Measurements from ENCODE around the gene TIMP2. TPM values are rescaled to one million over a fixed set of nuclear protein-coding genes. Genes with fewer than 3 reads are reported as not detected.
A peak's percentile ranks its signal among the peaks of the same experiment; 100 is the strongest.

TIMP2 gene
- polyA plus RNA-seq, 1 donor from 2014 or later, result 25.6 TPM

GRCh38 chr17:78840530-78840779 lies 84.7 kb downstream of the TIMP2 start:
- Histone ChIP-seq H3K9ac (ENCODE audit: low read length) (peak overlapping the region; percentile 85), H4K20me1 (ENCODE audit: insufficient read depth) (no peaks in the 10 kb centered on the region), H3K4me3 (ENCODE audit: low read length) (peak overlapping the region; percentile 89), H2AFZ (ENCODE audit: low read depth, low read length) (no peak overlapping the region), H3K4me2 (ENCODE audit: low read length) (no peak overlapping the region), H3F3A (ENCODE audit: insufficient read depth, low read length, poor library complexity, severe bottlenecking) (no peaks in the 10 kb centered on the region), H3K27ac (ENCODE audit: low read length) (peak overlapping the region; percentile 83), H3K9me2 (ENCODE audit: insufficient read depth, low read length) (no peaks in the 10 kb centered on the region), H3K27me3 (ENCODE audit: insufficient read depth, low read depth, low read length) (no peaks in the 10 kb centered on the region), H3K9me3 (ENCODE audit: low read length) (no peaks in the 10 kb centered on the region), H3K36me3 (ENCODE audit: insufficient read depth, low read length) (no peaks in the 10 kb centered on the region), H3K79me2 (replicated peaks; ENCODE audit: insufficient read depth, low read length) (peaks cover 12% of the 10 kb centered on the region)
- TF ChIP-seq SMC3 (conservative IDR thresholded peaks at IDR 0.05; ENCODE audit: poor library complexity) (no peak), TAF1 (IDR thresholded peaks at IDR 0.05; ENCODE audit: low read depth) (no peak), CTCF (IDR thresholded peaks at IDR 0.05; ENCODE audit: poor library complexity, severe bottlenecking) (no peak), REST (IDR thresholded peaks at IDR 0.05; ENCODE audit: borderline replicate concordance) (no peak), EZH2 (IDR thresholded peaks at IDR 0.05; ENCODE audit: borderline replicate concordance, insufficient read depth, low read length, poor library complexity, severe bottlenecking) (no peak), MXI1 (conservative IDR thresholded peaks at IDR 0.05; ENCODE audit: poor library complexity, severe bottlenecking) (no peak), RAD21 (conservative IDR thresholded peaks at IDR 0.05) (no peak)

GRCh38 chr17:78839762-78840529 lies 85.2 kb downstream of the TIMP2 start:
- Histone ChIP-seq H3K9ac (ENCODE audit: low read length) (peak overlapping the region; percentile 85), H3K9me3 (ENCODE audit: low read length) (no peaks in the 10 kb centered on the region), H2AFZ (ENCODE audit: low read depth, low read length) (no peak overlapping the region), H3K4me3 (ENCODE audit: low read length) (peak overlapping the region; percentile 89), H4K20me1 (ENCODE audit: insufficient read depth) (no peaks in the 10 kb centered on the region), H3K27ac (ENCODE audit: low read length) (peak overlapping the region; percentile 83), H3K9me2 (ENCODE audit: insufficient read depth, low read length) (no peaks in the 10 kb centered on the region), H3K4me2 (ENCODE audit: low read length) (peak overlapping the region; percentile 81), H3K36me3 (ENCODE audit: insufficient read depth, low read length) (no peaks in the 10 kb centered on the region), H3K27me3 (ENCODE audit: insufficient read depth, low read depth, low read length) (no peaks in the 10 kb centered on the region), H3F3A (ENCODE audit: insufficient read depth, low read length, poor library complexity, severe bottlenecking) (no peaks in the 10 kb centered on the region), H3K79me2 (replicated peaks; ENCODE audit: insufficient read depth, low read length) (peaks cover 12% of the 10 kb centered on the region)
- TF ChIP-seq MXI1 (conservative IDR thresholded peaks at IDR 0.05; ENCODE audit: poor library complexity, severe bottlenecking), result peak; percentile 64
- TF ChIP-seq SMC3 (conservative IDR thresholded peaks at IDR 0.05; ENCODE audit: poor library complexity), result no peak
- TF ChIP-seq POLR2AphosphoS5 (IDR thresholded peaks at IDR 0.05), result no peak
- no peak for TF ChIP-seq RAD21 (conservative IDR thresholded peaks at IDR 0.05)
